ENCODE measurements around the gene NXN.
"Not testable (repeated sequence)": the region's sequence is repeated elsewhere in the genome, so short reads cannot be mapped to it uniquely, and the experiment has no call there.

NXN gene

GRCh38 chr17:838486-838885 is 141.1 kb downstream of the NXN start:
- TF ChIP-seq, protein P1, sequence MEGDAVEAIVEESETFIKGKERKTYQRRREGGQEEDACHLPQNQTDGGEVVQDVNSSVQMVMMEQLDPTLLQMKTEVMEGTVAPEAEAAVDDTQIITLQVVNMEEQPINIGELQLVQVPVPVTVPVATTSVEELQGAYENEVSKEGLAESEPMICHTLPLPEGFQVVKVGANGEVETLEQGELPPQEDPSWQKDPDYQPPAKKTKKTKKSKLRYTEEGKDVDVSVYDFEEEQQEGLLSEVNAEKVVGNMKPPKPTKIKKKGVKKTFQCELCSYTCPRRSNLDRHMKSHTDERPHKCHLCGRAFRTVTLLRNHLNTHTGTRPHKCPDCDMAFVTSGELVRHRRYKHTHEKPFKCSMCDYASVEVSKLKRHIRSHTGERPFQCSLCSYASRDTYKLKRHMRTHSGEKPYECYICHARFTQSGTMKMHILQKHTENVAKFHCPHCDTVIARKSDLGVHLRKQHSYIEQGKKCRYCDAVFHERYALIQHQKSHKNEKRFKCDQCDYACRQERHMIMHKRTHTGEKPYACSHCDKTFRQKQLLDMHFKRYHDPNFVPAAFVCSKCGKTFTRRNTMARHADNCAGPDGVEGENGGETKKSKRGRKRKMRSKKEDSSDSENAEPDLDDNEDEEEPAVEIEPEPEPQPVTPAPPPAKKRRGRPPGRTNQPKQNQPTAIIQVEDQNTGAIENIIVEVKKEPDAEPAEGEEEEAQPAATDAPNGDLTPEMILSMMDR (IDR thresholded peaks at IDR 0.05; ENCODE audit: insufficient read depth, low read length, missing control alignments) = no peak
- POLR2A ChIA-PET = no interaction called here
- DNase-seq (ENCODE audit: low read depth, low spot score) = no peak
- H3K4me3 ChIP-seq (ENCODE audit: low read depth, low read length) = no peak overlapping the region
- CTCF ChIA-PET = interaction anchor here (1.0 kb wide), 1 partner anchor 142 kb away, joined by 3 read pairs; no protein-coding TSS in a partner anchor

DNA sequence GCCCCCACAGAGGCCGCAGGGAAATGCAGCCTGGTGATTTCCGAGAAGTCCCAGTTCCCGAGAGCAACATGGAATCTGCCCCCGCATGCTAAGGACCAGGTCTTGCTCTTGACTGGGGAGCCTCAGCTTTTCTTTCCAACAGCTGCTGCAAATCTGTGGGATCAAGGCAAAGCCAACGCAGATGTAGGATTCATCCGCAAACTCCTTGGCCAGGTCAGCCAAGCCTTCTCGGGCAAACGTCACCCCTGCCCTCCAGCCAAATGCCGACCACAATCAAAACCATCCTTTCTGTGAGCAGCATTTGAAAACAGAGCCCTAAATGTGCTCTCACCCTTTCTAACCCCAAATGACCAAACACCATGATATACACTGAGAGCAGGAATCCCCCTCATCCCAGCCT is 143.4 kb downstream of the NXN start:
- TF ChIP-seq, protein P1 (IDR thresholded peaks at IDR 0.05; ENCODE audit: insufficient read depth, low read length, missing control alignments) = no peak
- peak overlapping the region; percentile 37 for H3K4me3 ChIP-seq (ENCODE audit: low read depth, low read length)
- CTCF ChIA-PET = interaction anchor here (1.8 kb wide), 1 partner anchor 11 kb away, joined by 7 read pairs; no protein-coding TSS in a partner anchor
- POLR2A ChIA-PET = no interaction called here
- no peak for DNase-seq (ENCODE audit: low read depth, low spot score)

- ChIA-PET CTCF (interaction anchor here (1.8 kb wide), 1 partner anchor 12 kb away, joined by 7 read pairs; no protein-coding TSS in a partner anchor), POLR2A (interaction anchor here (1.0 kb wide), 1 partner anchor 115 kb away, joined by 3 read pairs; no protein-coding TSS in a partner anchor)
- DNase-seq (ENCODE audit: low read depth, low spot score) = not testable (repeated sequence)
- H3K4me3 ChIP-seq (ENCODE audit: low read depth, low read length) = peak overlapping the region; percentile 37; the same call in 1 of the 2 replicates
These were observed 143.9 kb downstream of the NXN start for GRCh38 chr17:835721-836120.

DNA sequence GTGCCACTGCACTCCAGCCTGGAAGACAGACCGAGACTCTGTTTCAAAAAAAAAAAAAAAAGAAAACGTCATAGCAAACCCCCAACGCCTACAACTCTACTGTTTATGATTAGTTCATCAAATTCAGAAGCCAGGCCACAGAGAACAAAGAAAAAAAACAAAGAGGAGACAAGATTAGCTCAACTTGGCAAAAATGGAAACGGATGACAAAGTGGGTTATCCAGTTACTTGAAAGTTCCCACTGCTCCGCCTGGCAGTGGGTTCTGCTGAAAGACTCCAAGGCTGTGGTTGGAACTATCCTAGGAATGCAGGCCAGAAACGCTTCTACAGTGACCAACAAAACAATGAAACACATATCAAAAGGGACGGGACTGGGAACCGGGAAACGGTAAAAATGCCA is 144.3 kb downstream of the NXN start:
- TF ChIP-seq, protein P1 (IDR thresholded peaks at IDR 0.05; ENCODE audit: insufficient read depth, low read length, missing control alignments) = no peak
- CTCF ChIA-PET = no interaction called here
- peak; percentile 96 for DNase-seq (ENCODE audit: low read depth, low spot score)
- POLR2A ChIA-PET = interaction anchor here (1.0 kb wide), 1 partner anchor 116 kb away, joined by 3 read pairs; no protein-coding TSS in a partner anchor
- no peak overlapping the region; the same call in 1 of the 2 replicates for H3K4me3 ChIP-seq (ENCODE audit: low read depth, low read length)

DNA sequence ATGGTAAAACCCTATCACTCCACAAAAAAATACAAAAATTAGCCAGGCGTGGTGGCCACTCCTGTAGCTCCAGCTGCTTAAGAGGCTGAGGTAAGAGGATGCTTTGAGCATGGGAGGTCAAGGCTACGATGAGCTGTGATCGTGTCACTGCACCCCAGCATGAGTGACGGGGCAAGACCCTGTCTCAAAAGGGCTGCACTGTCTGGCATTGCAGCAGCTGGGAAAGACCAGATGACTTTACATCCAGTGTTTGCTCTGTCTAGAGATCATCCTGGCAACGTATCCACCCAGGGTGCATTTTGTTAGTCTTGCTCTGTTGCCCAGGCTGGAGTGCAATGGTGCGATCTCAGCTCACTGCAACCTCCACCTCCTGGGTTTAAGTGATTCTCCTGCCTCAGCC is 145.4 kb downstream of the NXN start:
- no peak overlapping the region for H3K4me3 ChIP-seq (ENCODE audit: low read depth, low read length)
- ChIA-PET CTCF (no interaction called here), POLR2A (no interaction called here)
- TF ChIP-seq, protein P1 (IDR thresholded peaks at IDR 0.05; ENCODE audit: insufficient read depth, low read length, missing control alignments) = no peak
- DNase-seq (ENCODE audit: low read depth, low spot score) = no peak

- CTCF ChIA-PET = no interaction called here
- no peak for DNase-seq (ENCODE audit: low read depth, low spot score)
These were observed 148.6 kb downstream of the NXN start for GRCh38 chr17:830950-831349.

DNA sequence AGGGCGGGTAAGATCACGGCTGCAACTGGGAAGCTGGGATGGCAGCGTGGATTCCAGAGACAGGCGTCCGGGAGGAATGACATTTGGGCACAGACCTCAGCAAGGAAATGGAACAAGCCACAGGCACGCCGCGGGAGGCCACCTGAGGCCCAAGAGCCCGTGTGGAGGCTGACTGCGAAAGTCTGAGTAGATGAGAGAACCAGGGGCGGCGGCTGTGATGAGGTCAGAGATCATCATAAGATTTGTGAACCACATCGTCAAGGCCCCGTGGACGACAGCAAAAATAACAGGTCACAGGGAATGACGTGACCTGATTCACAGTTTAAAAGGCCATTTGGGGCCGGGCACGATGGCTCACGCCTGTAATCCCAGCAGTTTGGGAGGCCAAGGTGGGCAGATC is 149.2 kb downstream of the NXN start:
- DNase-seq (ENCODE audit: low read depth, low spot score) = no peak
- ChIA-PET CTCF (no interaction called here), POLR2A (no interaction called here)
- no peak overlapping the region for H3K4me3 ChIP-seq (ENCODE audit: low read depth, low read length)
- TF ChIP-seq, protein P1 (IDR thresholded peaks at IDR 0.05; ENCODE audit: insufficient read depth, low read length, missing control alignments) = no peak

More at GRCh38 chr17:830950-831349, 148.6 kb downstream of the NXN start:
- POLR2A ChIA-PET = no interaction called here
- TF ChIP-seq, protein P1 (IDR thresholded peaks at IDR 0.05; ENCODE audit: insufficient read depth, low read length, missing control alignments) = no peak
- H3K4me3 ChIP-seq (ENCODE audit: low read depth, low read length) = no peak overlapping the region

- DNase-seq (ENCODE audit: low read depth, low spot score); H3K4me3 ChIP-seq (ENCODE audit: low read depth, low read length); POLR2A ChIA-PET; CTCF ChIA-PET: not testable (repeated sequence)
These were observed 150.0 kb downstream of the NXN start for GRCh38 chr17:829614-830013.
